Immature natural killer cell (primary cell): ENCODE results near the gene NMT1. TPM values are rescaled to one million over a fixed set of nuclear protein-coding genes. Genes with fewer than 3 reads are reported as not detected.
"Not testable (repeated sequence)": the region's sequence is repeated elsewhere in the genome, so short reads cannot be mapped to it uniquely, and the experiment has no call there.

ENCODE experiments used
- DNase-seq, 3 donors: peaks; one replicate each; pipeline ENCODE4 v3.0.0; 2022; ENCODE audit warnings: mixed read lengths in 1 of 3
- H3K27ac Mint-ChIP-seq, 6 donors: one replicate each; pipeline ENCODE4 v1.8.0; 2020; ENCODE audit warnings: mixed read lengths in 6 of 6, mild to moderate bottlenecking in 5 of 6, inconsistent platforms in 4 of 6, moderate library complexity in 3 of 6
- H3K27me3 Mint-ChIP-seq, 3 donors: one replicate each; pipeline ENCODE4 v1.8.0; 2020 to 2021; ENCODE audit warnings: low read depth in 3 of 3, mild to moderate bottlenecking in 3 of 3, mixed read lengths in 3 of 3, moderate library complexity in 3 of 3, inconsistent platforms in 1 of 3
- H3K36me3 Mint-ChIP-seq, 3 donors: one replicate each; pipeline ENCODE4 v1.8.0; 2020; ENCODE audit warnings: mixed read lengths in 3 of 3, inconsistent platforms in 2 of 3, mild to moderate bottlenecking in 2 of 3
- H3K4me1 Mint-ChIP-seq, 2 donors: one replicate each; pipeline ENCODE4 v1.8.0; 2020; ENCODE audit warnings: inconsistent platforms in 2 of 2, mild to moderate bottlenecking in 2 of 2, mixed read lengths in 2 of 2, moderate library complexity in 1 of 2
- H3K4me3 Mint-ChIP-seq, 5 donors: one replicate each; pipeline ENCODE4 v1.8.0; 2020; ENCODE audit warnings: mild to moderate bottlenecking in 5 of 5, mixed read lengths in 5 of 5, inconsistent platforms in 3 of 5, moderate library complexity in 3 of 5
- H3K9me3 Mint-ChIP-seq, 6 donors: one replicate each; pipeline ENCODE4 v1.8.0; 2020; ENCODE audit warnings: mild to moderate bottlenecking in 6 of 6, mixed read lengths in 6 of 6, inconsistent platforms in 4 of 6, moderate library complexity in 3 of 6
- polyA plus RNA-seq, 3 donors: library from polyadenylated mRNA; unstranded; fragments of 300-500 nt; fragmentation: Illumina TruSeq; gene quantifications; one replicate each; pipeline ENCODE4 v1.2.3, GENCODE V29; 2021

NMT1 gene
- polyA plus RNA-seq, 3 donors from 2014 or later = 53.8 to 74.1 (median 69.9) TPM

GRCh38 chr17:45117334-45117733 is 56.2 kb downstream of the NMT1 start:
- H3K4me3 Mint-ChIP-seq = no peak overlapping the region
- no peaks in the 10 kb centered on the region for H3K9me3 Mint-ChIP-seq
- H3K36me3 Mint-ChIP-seq = no peaks in the 10 kb centered on the region
- no peak for DNase-seq
- H3K4me1 Mint-ChIP-seq = no peaks in the 10 kb centered on the region
- peaks cover 2 to 5% (median 4%) of the 10 kb centered on the region in 3 donors for H3K27me3 Mint-ChIP-seq
- no peak overlapping the region for H3K27ac Mint-ChIP-seq

- no peaks in the 10 kb centered on the region for H3K36me3 Mint-ChIP-seq
- H3K4me3 Mint-ChIP-seq = no peak overlapping the region
- H3K27me3 Mint-ChIP-seq = peaks cover 2 to 5% (median 4%) of the 10 kb centered on the region in 3 donors
- no peaks in the 10 kb centered on the region for H3K4me1 Mint-ChIP-seq
- no peak overlapping the region for H3K27ac Mint-ChIP-seq
- H3K9me3 Mint-ChIP-seq = no peaks in the 10 kb centered on the region
- no peak for DNase-seq
Observed at GRCh38 chr17:45117848-45118646, 56.9 kb downstream of the NMT1 start.

GRCh38 chr17:45118691-45119090 is 57.6 kb downstream of the NMT1 start:
- H3K4me3 Mint-ChIP-seq = no peak overlapping the region
- H3K27ac Mint-ChIP-seq = no peak overlapping the region
- peaks cover 2 to 5% (median 4%) of the 10 kb centered on the region in 3 donors for H3K27me3 Mint-ChIP-seq
- no peaks in the 10 kb centered on the region for H3K4me1 Mint-ChIP-seq
- H3K36me3 Mint-ChIP-seq = no peaks in the 10 kb centered on the region
- H3K9me3 Mint-ChIP-seq = no peaks in the 10 kb centered on the region
- DNase-seq = no peak

- H3K36me3 Mint-ChIP-seq = no peaks in the 10 kb centered on the region
- no peak for DNase-seq
- H3K9me3 Mint-ChIP-seq = no peaks in the 10 kb centered on the region
- H3K4me1 Mint-ChIP-seq = no peaks in the 10 kb centered on the region
- no peak overlapping the region for H3K27ac Mint-ChIP-seq
- no peak overlapping the region for H3K4me3 Mint-ChIP-seq
- H3K27me3 Mint-ChIP-seq = peaks cover 2 to 4% (median 4%) of the 10 kb centered on the region in 3 donors
Observed at GRCh38 chr17:45119964-45120363, 58.8 kb downstream of the NMT1 start.

GRCh38 chr17:45120558-45120957 is 59.4 kb downstream of the NMT1 start:
- no peaks in the 10 kb centered on the region for H3K36me3 Mint-ChIP-seq
- no peak overlapping the region for H3K27ac Mint-ChIP-seq
- no peak overlapping the region for H3K4me3 Mint-ChIP-seq
- DNase-seq = no peak
- no peaks in the 10 kb centered on the region for H3K4me1 Mint-ChIP-seq
- no peaks in the 10 kb centered on the region for H3K9me3 Mint-ChIP-seq
- peaks cover 2 to 4% (median 4%) of the 10 kb centered on the region in 3 donors for H3K27me3 Mint-ChIP-seq

GRCh38 chr17:45121055-45121454 is 59.9 kb downstream of the NMT1 start:
- Mint-ChIP-seq H3K4me1 (no peaks in the 10 kb centered on the region), H3K9me3 (no peaks in the 10 kb centered on the region), H3K36me3 (no peaks in the 10 kb centered on the region), H3K27ac (no peak overlapping the region), H3K4me3 (no peak overlapping the region), H3K27me3 (peaks cover 2 to 4% (median 4%) of the 10 kb centered on the region in 3 donors)
- no peak for DNase-seq

- DNase-seq = no peak
- H3K36me3 Mint-ChIP-seq = no peaks in the 10 kb centered on the region
- peaks cover 2 to 7% (median 4%) of the 10 kb centered on the region in 3 donors for H3K27me3 Mint-ChIP-seq
- no peaks in the 10 kb centered on the region for H3K4me1 Mint-ChIP-seq
- no peaks in the 10 kb centered on the region for H3K9me3 Mint-ChIP-seq
- no peak overlapping the region for H3K4me3 Mint-ChIP-seq
- peak overlapping the region in 1 of 6 donors; percentile 35 for H3K27ac Mint-ChIP-seq
Observed at GRCh38 chr17:45123076-45123770, 62.1 kb downstream of the NMT1 start.

GRCh38 chr17:45123930-45124796 is 63.0 kb downstream of the NMT1 start:
- H3K27me3 Mint-ChIP-seq = peaks cover 1 to 4% (median 2%) of the 10 kb centered on the region in 3 donors
- peak in 1 of 3 donors; percentile 26 for DNase-seq
- no peaks in the 10 kb centered on the region for H3K36me3 Mint-ChIP-seq
- peak overlapping the region in 1 of 6 donors; percentile 7 for H3K27ac Mint-ChIP-seq
- no peaks in the 10 kb centered on the region for H3K4me1 Mint-ChIP-seq
- H3K4me3 Mint-ChIP-seq = no peak overlapping the region
- H3K9me3 Mint-ChIP-seq = no peaks in the 10 kb centered on the region

- H3K4me1 Mint-ChIP-seq, H3K27ac Mint-ChIP-seq, H3K9me3 Mint-ChIP-seq, H3K4me3 Mint-ChIP-seq, DNase-seq, H3K36me3 Mint-ChIP-seq, H3K27me3 Mint-ChIP-seq: not testable (repeated sequence)
Observed at GRCh38 chr17:45124797-45125122, 63.6 kb downstream of the NMT1 start.

- Mint-ChIP-seq H3K9me3 (no peaks in the 10 kb centered on the region), H3K36me3 (no peaks in the 10 kb centered on the region), H3K27me3 (peaks cover 2 to 4% (median 3%) of the 10 kb centered on the region in 3 donors), H3K27ac (no peak overlapping the region), H3K4me3 (no peak overlapping the region), H3K4me1 (no peaks in the 10 kb centered on the region)
- no peak for DNase-seq
Observed at GRCh38 chr17:45125509-45125908, 64.4 kb downstream of the NMT1 start.

GRCh38 chr17:45127207-45127547 is 66.1 kb downstream of the NMT1 start:
- Mint-ChIP-seq H3K4me3 (no peak overlapping the region), H3K27ac (no peak overlapping the region), H3K9me3 (no peaks in the 10 kb centered on the region), H3K36me3 (no peaks in the 10 kb centered on the region), H3K4me1 (no peaks in the 10 kb centered on the region), H3K27me3 (peaks cover 2 to 4% (median 3%) of the 10 kb centered on the region in 3 donors)
- no peak for DNase-seq

- no peaks in the 10 kb centered on the region for H3K36me3 Mint-ChIP-seq
- no peak for DNase-seq
- H3K27ac Mint-ChIP-seq = no peak overlapping the region
- H3K27me3 Mint-ChIP-seq = peaks cover 2 to 4% (median 3%) of the 10 kb centered on the region in 3 donors
- no peaks in the 10 kb centered on the region for H3K9me3 Mint-ChIP-seq
- H3K4me3 Mint-ChIP-seq = no peak overlapping the region
- no peaks in the 10 kb centered on the region for H3K4me1 Mint-ChIP-seq
Observed at GRCh38 chr17:45127548-45128300, 66.6 kb downstream of the NMT1 start.

GRCh38 chr17:45128331-45128730 is 67.2 kb downstream of the NMT1 start:
- H3K4me1 Mint-ChIP-seq = peaks cover 0 to 2% of the 10 kb centered on the region in 2 donors
- H3K36me3 Mint-ChIP-seq = no peaks in the 10 kb centered on the region
- no peak for DNase-seq
- no peak overlapping the region for H3K4me3 Mint-ChIP-seq
- H3K27me3 Mint-ChIP-seq = peaks cover 2 to 6% (median 4%) of the 10 kb centered on the region in 3 donors
- H3K27ac Mint-ChIP-seq = no peak overlapping the region
- H3K9me3 Mint-ChIP-seq = no peaks in the 10 kb centered on the region
